ENCODE measurements around the gene GNA14.
"Not testable (repeated sequence)": the region's sequence is repeated elsewhere in the genome, so short reads cannot be mapped to it uniquely, and the experiment has no call there.

GNA14 gene

GRCh38 chr9:77486463-77486862, 161.7 kb downstream of the GNA14 start:
- no peak for DNase-seq

- DNase-seq = no peak
Observed at GRCh38 chr9:77475641-77476473, 172.3 kb downstream of the GNA14 start.

DNA sequence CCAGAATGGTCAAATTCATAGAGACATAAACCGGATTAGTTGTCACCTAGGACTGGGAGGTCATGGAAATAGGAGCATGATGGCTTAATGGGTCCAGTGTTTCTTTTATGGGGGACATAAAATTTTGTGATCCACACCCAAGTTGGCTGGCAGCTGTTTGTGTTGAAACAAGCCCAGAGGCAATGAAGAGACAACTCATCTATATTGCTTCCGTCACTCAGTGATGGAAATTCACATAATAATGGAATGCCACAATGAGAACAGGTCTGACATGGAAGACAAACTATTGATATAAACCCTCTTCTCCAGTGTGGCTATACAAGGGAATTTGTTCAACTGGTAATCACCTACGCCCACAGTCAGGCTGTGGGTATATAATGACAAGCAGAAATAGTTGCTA, 173.2 kb downstream of the GNA14 start:
- no peak for DNase-seq

GRCh38 chr9:77472646-77473045, 175.5 kb downstream of the GNA14 start:
- DNase-seq = no peak

GRCh38 chr9:77471572-77471971, 176.6 kb downstream of the GNA14 start:
- DNase-seq = no peak

- DNase-seq = no peak
Observed at GRCh38 chr9:77469515-77470231, 178.4 kb downstream of the GNA14 start.

DNA sequence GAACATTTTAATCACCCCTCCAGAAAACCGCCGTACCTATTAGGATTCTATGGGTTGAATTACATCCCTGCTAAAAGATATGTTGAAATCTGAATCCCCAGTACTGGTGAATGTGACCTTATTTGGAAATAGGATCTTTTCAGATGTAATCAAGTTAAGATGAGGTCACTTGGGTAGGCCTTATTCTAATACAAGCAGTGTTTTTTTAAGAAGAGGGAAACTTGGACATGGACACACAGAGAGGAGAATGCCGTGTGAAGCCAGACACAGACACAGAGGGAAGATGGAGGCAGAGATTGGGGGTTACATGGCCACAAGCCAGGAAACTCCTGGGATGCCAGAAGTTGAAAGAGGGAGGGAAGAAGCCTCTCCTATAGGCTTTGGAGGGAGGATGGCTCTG, 183.5 kb downstream of the GNA14 start:
- no peak for DNase-seq

DNA sequence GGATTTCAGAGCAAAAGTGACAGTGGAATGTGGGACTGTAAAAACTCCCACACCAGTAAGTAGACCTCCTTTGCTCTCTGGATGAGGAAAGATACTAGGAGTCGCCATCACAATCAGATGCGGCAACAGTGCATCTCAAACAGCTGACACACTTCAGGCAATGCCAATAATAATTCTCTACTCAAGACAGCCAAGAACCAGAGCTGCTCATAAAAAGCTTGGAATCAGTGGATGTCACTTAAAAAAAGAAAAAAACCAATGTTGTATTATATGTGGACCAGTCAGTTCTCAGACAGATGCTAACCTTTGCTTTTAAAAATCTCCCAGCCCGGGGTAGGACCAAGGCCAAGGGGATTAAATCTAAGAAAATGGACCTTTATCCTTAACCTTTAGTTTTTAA, 185.0 kb downstream of the GNA14 start:
- DNase-seq = no peak

DNA sequence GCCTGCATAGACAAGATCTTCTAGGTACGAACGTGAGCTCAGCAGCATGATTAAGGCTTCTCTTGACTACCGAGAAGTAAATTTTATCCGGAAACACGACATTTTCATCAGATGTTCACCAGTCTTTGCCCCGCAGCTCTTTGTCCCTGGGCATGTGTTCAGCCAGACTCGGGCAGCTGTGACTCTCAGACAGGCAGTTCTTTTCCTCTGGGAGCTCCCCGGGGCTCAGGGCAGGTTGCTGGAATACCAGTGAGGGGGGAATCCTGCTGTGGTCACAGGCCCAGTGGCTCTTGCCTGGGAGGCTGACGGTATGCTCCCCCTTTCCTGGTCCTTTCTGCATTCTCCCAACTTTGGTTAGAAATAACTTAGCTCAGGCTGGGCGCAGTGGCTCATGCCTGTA, 186.1 kb downstream of the GNA14 start:
- no peak for DNase-seq

GRCh38 chr9:77460938-77461337, 187.2 kb downstream of the GNA14 start:
- DNase-seq = no peak

- DNase-seq = no peak
Observed at GRCh38 chr9:77457916-77458592, 190.1 kb downstream of the GNA14 start.

GRCh38 chr9:77456829-77457437, 191.2 kb downstream of the GNA14 start:
- no peak for DNase-seq

DNA sequence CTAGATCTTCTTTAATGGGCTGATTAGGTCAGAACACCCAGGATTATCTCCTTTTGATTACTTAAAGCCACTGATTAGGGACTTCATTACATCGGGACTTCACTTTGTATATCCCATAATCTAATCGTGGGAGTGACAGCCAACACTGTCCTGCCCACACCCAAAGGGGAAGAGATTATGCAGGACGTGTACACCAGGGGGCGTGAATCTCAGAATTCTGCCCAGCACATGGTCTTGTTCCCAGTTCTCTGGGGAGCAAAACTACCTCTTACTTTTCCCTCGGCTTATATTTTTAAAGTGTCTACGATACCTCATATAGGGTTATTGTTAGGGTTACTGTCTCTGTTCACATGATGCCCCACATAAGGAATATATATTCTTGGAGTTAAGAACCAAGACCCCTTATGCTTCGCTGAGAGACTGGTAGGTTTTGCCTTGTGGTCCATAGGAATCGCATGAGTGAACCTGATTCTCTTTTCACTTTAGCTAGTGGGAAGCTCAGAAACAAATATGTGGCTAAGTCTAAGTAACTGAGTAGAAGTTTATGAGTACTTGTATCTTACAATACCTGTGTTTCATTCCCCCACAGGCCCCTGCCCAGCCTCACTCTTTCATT, 192.7 kb downstream of the GNA14 start:
- no peak for DNase-seq

DNA sequence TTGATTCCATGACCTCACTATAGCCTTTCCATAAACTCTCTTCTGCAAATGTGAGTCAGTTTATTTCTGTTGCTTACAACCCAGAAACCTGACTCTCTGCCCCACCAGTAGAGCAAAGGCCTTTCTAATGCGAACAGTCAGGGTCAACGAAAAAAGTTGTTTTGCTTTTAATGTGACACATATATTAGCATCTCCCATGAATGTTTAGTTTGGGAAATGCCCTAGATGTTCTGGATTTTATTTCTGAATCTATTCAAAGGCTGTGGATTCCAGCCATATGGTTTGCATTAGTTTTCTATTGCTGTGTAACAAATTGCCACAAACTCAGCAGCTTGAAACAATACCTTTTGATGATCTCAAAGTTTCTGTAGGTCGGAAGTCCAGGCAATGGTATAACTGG, 193.5 kb downstream of the GNA14 start:
- DNase-seq = no peak

DNA sequence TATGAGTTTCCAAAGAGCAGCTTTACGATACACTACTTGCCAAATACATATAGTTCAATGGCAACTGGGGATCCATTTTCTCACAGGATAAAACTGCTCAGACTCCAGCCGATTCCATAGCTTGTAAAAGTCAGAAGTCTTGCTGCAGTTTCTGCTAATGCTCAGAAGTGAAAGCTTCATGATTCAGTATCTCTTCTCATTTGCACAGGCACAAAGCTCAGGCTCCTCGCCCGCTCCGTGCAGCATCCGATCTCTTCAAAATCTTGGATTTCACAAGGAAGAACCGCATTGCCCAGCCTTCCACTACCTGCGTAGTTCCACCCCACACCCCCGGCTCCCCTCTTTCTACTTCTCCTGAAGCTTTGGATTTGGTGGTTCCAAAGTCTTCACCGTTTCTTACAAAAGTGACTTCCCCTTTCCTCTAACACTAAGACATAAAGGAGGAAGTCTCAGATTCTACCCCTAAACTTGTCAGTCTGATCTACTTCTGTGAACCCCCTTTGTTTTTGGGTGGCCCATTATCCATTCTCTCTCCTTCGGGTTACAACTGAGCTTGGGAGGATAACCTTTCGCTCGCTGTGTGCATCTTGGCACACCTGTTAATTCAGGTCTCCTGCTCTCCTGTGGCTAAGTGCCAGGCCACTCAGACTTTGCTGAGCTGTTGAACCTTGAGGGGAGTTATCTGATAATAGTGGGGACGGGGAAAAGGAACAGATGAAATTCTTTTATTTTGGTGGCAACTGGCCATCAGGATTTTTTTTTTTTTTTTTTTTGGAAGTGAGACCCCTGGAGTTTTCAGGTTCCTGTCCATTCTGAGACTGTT, 194.1 kb downstream of the GNA14 start:
- DNase-seq = no peak

DNA sequence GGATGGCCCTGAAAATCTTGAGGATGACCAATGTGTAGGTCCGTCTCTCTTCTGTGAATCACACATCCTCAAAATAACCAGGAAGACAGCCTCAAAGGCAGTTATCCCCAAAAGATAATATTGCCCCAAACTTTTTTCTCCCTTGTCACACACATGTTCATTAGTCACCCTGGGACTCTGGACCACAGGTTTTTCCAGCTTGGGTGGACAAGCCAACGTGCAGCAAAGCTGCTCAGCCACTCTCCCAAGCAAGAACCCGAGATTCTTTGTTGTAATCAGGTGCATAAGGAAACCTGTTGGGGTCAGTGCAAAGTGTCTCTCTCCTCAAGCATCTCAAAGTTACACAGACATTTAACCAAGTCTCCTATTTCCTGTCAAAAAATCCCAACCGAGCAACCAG, 196.6 kb downstream of the GNA14 start:
- DNase-seq = no peak

- no peak for DNase-seq
Observed at GRCh38 chr9:77450085-77450475, 198.0 kb downstream of the GNA14 start.

DNA sequence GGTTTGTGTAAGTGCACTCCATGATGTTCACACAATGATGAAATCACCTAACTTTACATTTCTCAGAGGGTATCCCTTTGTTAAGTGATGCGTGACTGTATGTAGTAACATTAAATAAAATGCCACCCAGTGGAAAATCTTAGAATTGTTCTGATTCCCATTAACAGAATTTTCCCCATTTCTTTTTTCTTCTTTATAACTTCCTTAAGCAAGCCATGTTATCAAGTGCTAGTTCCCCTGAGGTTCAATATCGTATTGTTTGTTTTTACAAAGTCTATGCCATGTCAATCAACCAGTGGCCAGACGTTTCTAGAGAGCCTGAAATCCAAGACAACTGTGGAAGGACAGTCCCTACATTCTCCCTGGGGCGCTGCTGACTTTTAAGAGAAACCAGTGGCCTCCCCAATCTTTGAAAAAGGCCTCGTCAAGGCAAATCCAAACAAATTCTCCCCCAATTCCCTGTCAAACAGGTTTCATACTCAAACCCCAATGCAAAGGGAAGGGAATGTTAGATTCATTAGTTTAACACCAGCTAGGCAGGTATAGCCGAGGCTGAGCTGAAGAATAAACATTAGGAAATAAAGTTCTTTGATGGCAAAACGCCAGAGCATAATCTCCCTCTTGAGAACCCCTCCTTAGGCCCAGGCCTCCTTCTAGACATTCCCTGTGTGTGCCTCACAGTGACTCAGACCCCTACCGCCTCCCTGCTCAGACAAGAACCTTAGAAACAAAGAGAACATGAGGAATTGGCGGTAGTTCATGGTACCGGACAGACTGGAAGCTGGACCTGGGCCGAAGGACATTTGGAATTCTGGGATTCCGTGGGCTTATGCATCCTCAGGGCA, 198.7 kb downstream of the GNA14 start:
- DNase-seq = no peak

DNA sequence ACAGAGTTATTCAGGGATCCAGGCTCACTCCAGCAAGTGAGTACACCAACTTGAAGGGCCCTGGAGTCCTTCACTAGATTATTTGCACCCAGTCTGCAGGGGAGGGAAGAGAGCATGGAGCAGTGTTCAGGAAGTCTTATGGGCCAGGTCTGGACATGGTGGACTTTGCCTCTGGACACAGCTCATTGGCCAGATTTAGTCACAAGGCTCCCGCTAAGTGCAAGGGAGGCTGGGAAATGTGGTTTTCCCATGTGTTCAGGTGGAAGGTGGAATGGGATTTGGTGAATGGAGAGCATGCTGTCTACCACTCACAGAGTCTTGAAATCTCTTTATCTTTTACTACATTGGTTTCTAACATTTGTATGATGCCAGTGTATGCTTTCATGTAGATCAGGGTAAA, 200.5 kb downstream of the GNA14 start:
- DNase-seq = no peak

GRCh38 chr9:77442436-77442835, 205.7 kb downstream of the GNA14 start:
- no peak for DNase-seq

GRCh38 chr9:77441124-77441523, 207.0 kb downstream of the GNA14 start:
- not testable (repeated sequence) for DNase-seq

Measured in activated gamma-delta T cell (primary cell).